Trophoblast cell (in vitro differentiated cells and primary cell): Measurements from ENCODE around the gene GLIS1.
"Not testable (repeated sequence)": the region's sequence is repeated elsewhere in the genome, so short reads cannot be mapped to it uniquely, and the experiment has no call there.

Experiments used
- DNase-seq, 2 donors: peaks; one replicate each; pipeline ENCODE4 v3.0.0-alpha.2; 2016
- H2AFZ ChIP-seq: 2 replicates; pipeline ENCODE4 v1.6.1; 2013; ENCODE audit warnings: low read length, moderate library complexity, mild to moderate bottlenecking; ENCODE audit not compliant: insufficient read depth, poor library complexity
- H2AK5ac ChIP-seq: 2 replicates; pipeline ENCODE4 v1.6.1; 2013; ENCODE audit warnings: mild to moderate bottlenecking, low read length
- H2BK120ac ChIP-seq: 2 replicates; pipeline ENCODE4 v1.6.1; 2013; ENCODE audit warnings: low read length, mild to moderate bottlenecking, moderate library complexity; ENCODE audit not compliant: insufficient read depth, poor library complexity
- H2BK12ac ChIP-seq: 2 replicates; pipeline ENCODE4 v1.6.1; 2013; ENCODE audit warnings: mild to moderate bottlenecking, low read length, moderate library complexity
- H2BK5ac ChIP-seq: 2 replicates; pipeline ENCODE4 v1.6.1; 2013; ENCODE audit warnings: low read length, low read depth, moderate library complexity, mild to moderate bottlenecking; ENCODE audit not compliant: poor library complexity
- H3K14ac ChIP-seq: 2 replicates; pipeline ENCODE4 v1.6.1; 2013; ENCODE audit warnings: mild to moderate bottlenecking, low read length
- H3K18ac ChIP-seq: 2 replicates; pipeline ENCODE4 v1.6.1; 2013; ENCODE audit warnings: mild to moderate bottlenecking, low read length
- H3K23ac ChIP-seq: 2 replicates; pipeline ENCODE4 v1.6.1; 2013; ENCODE audit warnings: low read length
- H3K27ac ChIP-seq: 2 replicates; pipeline ENCODE4 v1.5.1; 2013; ENCODE audit warnings: low read depth, mild to moderate bottlenecking, inconsistent platforms, low read length, moderate library complexity
- H3K27me3 ChIP-seq: 2 replicates; pipeline ENCODE4 v1.6.1; 2013; ENCODE audit warnings: inconsistent platforms, mild to moderate bottlenecking, low read length, moderate library complexity; ENCODE audit not compliant: insufficient read depth
- H3K36me3 ChIP-seq, 2 experiments: 1 replicate in 1 of 2; 2 replicates in 1 of 2; pipeline ENCODE4 v1.6.1; 2013; ENCODE audit warnings: low read length in 2 of 2, mild to moderate bottlenecking in 2 of 2, moderate library complexity in 1 of 2; ENCODE audit not compliant: insufficient read depth in 2 of 2, control insufficient read depth in 1 of 2
- H3K4ac ChIP-seq: 2 replicates; pipeline ENCODE4 v1.6.1; 2013; ENCODE audit warnings: low read depth, mild to moderate bottlenecking, low read length, moderate library complexity
- H3K4me1 ChIP-seq, 2 experiments: 1 replicate in 1 of 2; 2 replicates in 1 of 2; pipeline ENCODE4 v1.6.1; 2013; ENCODE audit warnings: low read length in 2 of 2, mild to moderate bottlenecking in 2 of 2, moderate library complexity in 1 of 2; ENCODE audit not compliant: insufficient read depth in 2 of 2, control insufficient read depth in 1 of 2
- H3K4me2 ChIP-seq: 2 replicates; pipeline ENCODE4 v1.6.1; 2013; ENCODE audit warnings: inconsistent platforms, mild to moderate bottlenecking, low read length, moderate library complexity
- H3K4me3 ChIP-seq: 2 replicates; pipeline ENCODE4 v1.5.1; 2013; ENCODE audit warnings: mild to moderate bottlenecking, low read depth, low read length, inconsistent platforms
- H3K79me1 ChIP-seq: one replicate; pipeline ENCODE4 v1.6.1; 2013; ENCODE audit warnings: low read length
- H3K79me2 ChIP-seq: 2 replicates; pipeline ENCODE4 v1.6.1; 2013; ENCODE audit warnings: low read length, mild to moderate bottlenecking; ENCODE audit not compliant: control insufficient read depth, insufficient read depth, poor library complexity
- H3K9ac ChIP-seq: 2 replicates; pipeline ENCODE4 v1.6.1; 2013; ENCODE audit warnings: mild to moderate bottlenecking, low read length
- H3K9me3 ChIP-seq: 2 replicates; pipeline ENCODE4 v1.6.1; 2013; ENCODE audit warnings: low read depth, mild to moderate bottlenecking, control low read depth, inconsistent platforms, low read length; ENCODE audit not compliant: insufficient read depth
- H4K12ac ChIP-seq: 2 replicates; pipeline ENCODE4 v1.6.1; 2013; ENCODE audit warnings: low read depth, mild to moderate bottlenecking, low read length, moderate library complexity
- H4K8ac ChIP-seq: 2 replicates; pipeline ENCODE4 v1.6.1; 2013; ENCODE audit warnings: low read depth, mild to moderate bottlenecking, low read length, moderate library complexity
- H4K91ac ChIP-seq: one replicate; pipeline ENCODE4 v1.6.1; 2013; ENCODE audit warnings: low read depth, mild to moderate bottlenecking, low read length, moderate library complexity
- WGBS: extraction: QIAGEN DNeasy Blood & Tissue Kit; methylation state at CpG from one replicate; pipeline ENCODE4 v1.1.7; 2013; ENCODE audit warnings: missing lambda C conversion rate; ENCODE audit not compliant: insufficient read length, insufficient coverage; ENCODE audit errors: extremely low coverage; 5-methylcytosine and 5-hydroxymethylcytosine counted together

Gene GLIS1

GRCh38 chr1:53555620-53556326, 183.2 kb downstream of the GLIS1 start:
- WGBS: no CpG with 5 or more reads among the region's 2 CpGs
- DNase-seq: not testable (repeated sequence)

GRCh38 chr1:53554592-53555305, 184.2 kb downstream of the GLIS1 start:
- no peak overlapping the region for H3K18ac ChIP-seq
- H2AFZ ChIP-seq: no peak overlapping the region
- no CpG with 5 or more reads among the region's 11 CpGs for WGBS
- no peak overlapping the region for H2AK5ac ChIP-seq
- no peak overlapping the region for H3K27ac ChIP-seq
- H3K36me3 ChIP-seq: no peaks in the 10 kb centered on the region
- no peak overlapping the region for H2BK5ac ChIP-seq
- no peak overlapping the region for H2BK120ac ChIP-seq
- no peak overlapping the region for H4K8ac ChIP-seq
- no peaks in the 10 kb centered on the region for H3K4me1 ChIP-seq
- no peaks in the 10 kb centered on the region for H3K79me1 ChIP-seq
- no peak for DNase-seq
- no peaks in the 10 kb centered on the region for H3K27me3 ChIP-seq
- H3K4me2 ChIP-seq: no peak overlapping the region
- H3K9me3 ChIP-seq: peaks cover 14% of the 10 kb centered on the region
- no peak overlapping the region for H3K4ac ChIP-seq
- no peak overlapping the region for H4K12ac ChIP-seq
- H3K23ac ChIP-seq: no peak overlapping the region
- no peaks in the 10 kb centered on the region for H3K79me2 ChIP-seq
- no peak overlapping the region for H2BK12ac ChIP-seq
- H3K4me3 ChIP-seq: no peak overlapping the region
- H3K14ac ChIP-seq: no peak overlapping the region
- no peak overlapping the region for H4K91ac ChIP-seq
- H3K9ac ChIP-seq: no peak overlapping the region

More at GRCh38 chr1:53555620-53556326, 183.2 kb downstream of the GLIS1 start:
- H3K4me1 ChIP-seq, H2AFZ ChIP-seq, H4K12ac ChIP-seq, H2BK120ac ChIP-seq, H3K4me2 ChIP-seq, H3K36me3 ChIP-seq, H3K79me1 ChIP-seq, H3K4ac ChIP-seq, H2AK5ac ChIP-seq, H3K27me3 ChIP-seq, H2BK5ac ChIP-seq, H4K8ac ChIP-seq, H4K91ac ChIP-seq, H3K79me2 ChIP-seq, H3K14ac ChIP-seq, H3K27ac ChIP-seq, H3K18ac ChIP-seq, H3K23ac ChIP-seq, H3K9ac ChIP-seq, H2BK12ac ChIP-seq: not testable (repeated sequence)
- Histone ChIP-seq H3K4me3 (peak overlapping the region; percentile 8), H3K9me3 (peaks cover 14% of the 10 kb centered on the region)

DNA sequence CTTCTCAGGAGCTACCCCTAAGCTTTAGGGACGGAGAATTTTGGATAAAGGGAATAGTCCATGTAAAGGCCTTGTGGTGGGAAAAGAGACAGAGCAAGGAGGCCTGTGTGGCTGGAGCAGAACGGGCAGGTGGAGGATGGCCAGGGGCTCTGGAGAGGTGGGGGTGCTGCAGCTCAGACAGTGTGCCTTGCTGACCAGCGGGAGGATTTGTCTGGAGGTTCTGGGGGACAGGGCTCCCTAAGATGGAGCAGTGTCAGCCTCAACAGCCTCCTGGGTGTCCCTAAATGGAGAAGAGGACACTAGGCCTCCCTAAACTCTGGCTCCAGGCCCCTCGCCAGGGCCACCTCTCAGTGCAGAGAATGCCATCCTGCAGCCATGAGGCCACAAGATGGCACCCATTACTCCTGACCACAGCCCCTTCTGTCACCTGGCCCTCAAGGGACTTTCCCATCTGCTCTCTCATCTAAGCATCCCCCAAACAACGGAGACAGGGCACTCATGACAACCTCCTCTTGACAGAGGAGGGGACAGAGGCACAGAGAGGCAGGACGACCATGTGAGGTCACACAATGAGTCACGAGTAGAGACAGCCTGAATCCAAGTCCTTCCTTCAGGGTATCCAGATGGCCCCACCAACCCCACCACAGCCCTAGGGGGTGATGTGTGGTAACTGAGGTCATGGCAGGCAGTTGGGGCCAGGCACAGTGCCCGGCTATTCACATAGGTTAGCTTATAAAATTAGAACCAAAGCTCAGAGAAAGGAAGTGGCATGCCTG, 185.0 kb downstream of the GLIS1 start:
- Histone ChIP-seq H2BK5ac (no peak overlapping the region), H3K27me3 (no peaks in the 10 kb centered on the region), H3K4ac (no peak overlapping the region), H3K4me2 (no peak overlapping the region), H3K36me3 (no peaks in the 10 kb centered on the region), H3K4me3 (peak overlapping the region; percentile 12), H2AFZ (no peak overlapping the region), H2AK5ac (no peak overlapping the region), H3K18ac (no peak overlapping the region), H3K9me3 (peaks cover 14% of the 10 kb centered on the region), H4K12ac (no peak overlapping the region), H4K8ac (no peak overlapping the region), H2BK12ac (no peak overlapping the region), H3K9ac (no peak overlapping the region), H3K14ac (no peak overlapping the region), H3K79me1 (no peaks in the 10 kb centered on the region), H3K4me1 (no peaks in the 10 kb centered on the region), H2BK120ac (no peak overlapping the region), H3K23ac (no peak overlapping the region), H3K27ac (no peak overlapping the region), H4K91ac (no peak overlapping the region), H3K79me2 (no peaks in the 10 kb centered on the region)
- no CpG with 5 or more reads among the region's 8 CpGs for WGBS
- DNase-seq: no peak

DNA sequence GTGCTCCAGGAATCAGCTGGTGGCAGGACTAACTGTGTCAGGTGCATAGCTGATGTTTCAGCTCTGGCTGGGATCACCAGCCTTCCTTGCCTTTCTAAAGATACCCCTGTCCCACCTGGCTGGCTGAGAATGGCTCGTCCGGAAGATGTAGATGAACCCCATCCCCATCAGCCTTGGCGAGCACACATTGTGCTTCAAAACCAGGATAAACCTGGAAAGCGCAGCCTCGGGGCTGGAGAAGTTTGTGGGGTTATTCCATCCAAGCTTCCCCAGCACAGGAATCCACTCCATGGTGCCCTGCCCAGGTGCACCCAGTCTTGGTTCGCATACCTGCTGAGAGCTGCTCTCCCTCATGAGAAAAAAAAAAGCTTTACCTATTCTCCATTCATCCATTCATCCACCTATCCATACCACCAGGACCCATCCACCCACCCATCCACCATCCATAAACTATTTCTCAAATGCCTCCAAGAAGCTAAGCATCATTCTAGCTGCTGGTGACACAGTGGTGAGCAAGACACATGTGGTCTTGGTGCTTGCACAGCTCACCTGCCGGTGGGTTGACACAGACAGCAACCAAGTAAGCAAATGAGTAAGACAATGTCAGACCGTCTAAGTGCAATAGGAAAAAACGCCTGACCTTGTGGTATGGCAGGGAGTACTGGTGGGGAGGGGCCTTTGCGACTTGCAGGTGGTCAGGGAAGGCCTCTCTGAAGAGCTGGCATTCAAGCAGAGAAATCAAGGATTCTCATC, 185.8 kb downstream of the GLIS1 start:
- no peak overlapping the region for H3K27ac ChIP-seq

More for the DNA sequence above, 185.8 kb downstream of the GLIS1 start:
- Histone ChIP-seq H3K18ac (no peak overlapping the region), H3K4me3 (no peak overlapping the region), H3K79me2 (no peaks in the 10 kb centered on the region), H3K9me3 (peaks cover 14% of the 10 kb centered on the region), H3K14ac (no peak overlapping the region), H2BK5ac (no peak overlapping the region), H4K91ac (no peak overlapping the region), H2BK12ac (no peak overlapping the region), H3K79me1 (no peaks in the 10 kb centered on the region), H2AK5ac (no peak overlapping the region), H3K9ac (no peak overlapping the region), H3K23ac (no peak overlapping the region), H4K12ac (no peak overlapping the region), H3K4me1 (no peaks in the 10 kb centered on the region), H3K27me3 (no peaks in the 10 kb centered on the region), H4K8ac (no peak overlapping the region), H3K4ac (no peak overlapping the region), H3K4me2 (no peak overlapping the region), H2BK120ac (no peak overlapping the region), H2AFZ (no peak overlapping the region), H3K36me3 (no peaks in the 10 kb centered on the region)
- DNase-seq: no peak
- no CpG with 5 or more reads among the region's 10 CpGs for WGBS
